ENCODE measurements around the gene SMARCA2. TPM values are rescaled to one million over a fixed set of nuclear protein-coding genes. Genes with fewer than 3 reads are reported as not detected.

Gene SMARCA2
- total RNA-seq, 6 experiments from 2014 or later: 73.2 to 113 (median 96.6) TPM

DNA sequence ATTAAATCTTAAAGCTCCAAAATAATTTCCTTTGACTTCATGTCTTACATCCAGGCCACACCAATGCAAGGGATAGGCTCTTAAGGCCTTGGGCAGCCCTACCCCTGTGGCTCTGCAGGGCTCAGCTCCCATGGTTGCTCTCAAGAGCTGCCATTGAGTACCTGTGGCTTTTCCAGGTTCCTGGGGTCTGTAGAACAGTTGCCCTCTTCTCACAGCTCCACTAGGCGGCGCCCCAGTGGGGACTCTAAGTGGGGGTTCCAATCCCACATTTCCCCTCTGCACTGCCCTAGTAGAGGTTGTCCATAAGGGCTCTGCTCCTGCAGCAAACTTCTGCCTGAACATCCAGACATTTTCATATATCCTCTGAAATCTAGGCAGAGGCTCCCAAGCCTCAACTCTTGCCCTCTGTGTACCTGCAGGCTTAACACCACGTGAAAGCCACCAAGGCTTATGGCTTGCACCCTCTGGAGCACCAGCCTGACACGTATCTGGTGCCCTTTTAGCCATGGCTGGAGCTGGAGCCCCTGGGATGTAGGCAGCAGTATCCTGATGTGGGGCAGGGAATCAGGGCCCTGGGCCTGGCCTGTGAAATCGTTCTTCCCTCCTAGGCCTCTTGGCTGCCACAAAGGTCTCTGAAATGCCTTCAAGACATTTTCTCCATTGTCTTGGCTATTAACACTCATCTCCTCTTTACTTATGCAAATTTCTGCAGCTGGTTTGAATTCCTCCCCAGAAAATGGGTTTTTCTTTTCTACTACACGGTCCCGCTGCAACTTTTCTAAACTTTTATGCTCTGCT lies 185.1 kb downstream of the SMARCA2 start:
- Mint-ChIP-seq H3K4me3 (no peak overlapping the region), H3K9me3 (no peaks in the 10 kb centered on the region), H3K4me1 (ENCODE audit: low read depth) (no peaks in the 10 kb centered on the region), H3K27ac (no peak overlapping the region), H3K27me3 (ENCODE audit: insufficient read depth) (no peaks in the 10 kb centered on the region; the same call in 1 of the 2 replicates), H3K36me3 (ENCODE audit: low read depth) (peaks cover 25% of the 10 kb centered on the region)
- TF ChIP-seq CTCF (IDR thresholded peaks at IDR 0.05): peak; percentile 18; the same call in 1 of the 2 replicates
- no peak for DNase-seq

GRCh38 chr9:2208465-2208864 lies 193.3 kb downstream of the SMARCA2 start:
- H3K27ac Mint-ChIP-seq: no peak overlapping the region
- no peaks in the 10 kb centered on the region for H3K9me3 Mint-ChIP-seq
- H3K27me3 Mint-ChIP-seq (ENCODE audit: insufficient read depth): no peaks in the 10 kb centered on the region; the same call in 1 of the 2 replicates
- H3K4me3 Mint-ChIP-seq: no peak overlapping the region
- no peak for TF ChIP-seq CTCF (IDR thresholded peaks at IDR 0.05)
- H3K4me1 Mint-ChIP-seq (ENCODE audit: low read depth): peaks cover 22% of the 10 kb centered on the region
- no peaks in the 10 kb centered on the region for H3K36me3 Mint-ChIP-seq (ENCODE audit: low read depth)
- DNase-seq: no peak

DNA sequence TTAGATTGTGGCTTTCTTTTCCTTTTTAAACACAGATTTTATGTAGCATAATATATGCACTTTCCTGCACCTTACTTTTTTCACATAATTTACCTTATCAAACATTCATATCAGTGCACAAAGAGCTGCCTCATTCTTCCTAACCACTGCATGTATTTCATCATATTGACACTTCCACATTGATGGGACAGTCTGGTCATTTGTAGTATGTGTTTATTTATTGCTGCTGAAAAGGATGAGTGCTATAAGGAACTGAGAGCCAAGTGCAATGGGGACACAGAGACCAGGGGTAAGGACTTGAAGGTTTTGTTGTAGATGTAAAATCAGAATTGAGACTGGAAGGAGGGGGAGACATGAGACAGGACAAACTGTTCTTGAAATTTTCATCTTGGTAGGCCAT lies 193.8 kb downstream of the SMARCA2 start:
- Mint-ChIP-seq H3K4me3 (peak overlapping the region; percentile 5; the same call in 1 of the 2 replicates), H3K4me1 (ENCODE audit: low read depth) (peaks cover 22% of the 10 kb centered on the region), H3K36me3 (ENCODE audit: low read depth) (no peaks in the 10 kb centered on the region), H3K27ac (no peak overlapping the region), H3K9me3 (no peaks in the 10 kb centered on the region), H3K27me3 (ENCODE audit: insufficient read depth) (no peaks in the 10 kb centered on the region; the same call in 1 of the 2 replicates)
- no peak for TF ChIP-seq CTCF (IDR thresholded peaks at IDR 0.05)
- no peak for DNase-seq

GRCh38 chr9:2209400-2209799 lies 194.3 kb downstream of the SMARCA2 start:
- no peak for TF ChIP-seq CTCF (IDR thresholded peaks at IDR 0.05)
- Mint-ChIP-seq H3K27ac (peak overlapping the region; percentile 5; the same call in 1 of the 2 replicates), H3K27me3 (ENCODE audit: insufficient read depth) (no peaks in the 10 kb centered on the region; the same call in 1 of the 2 replicates), H3K4me3 (peak overlapping the region; percentile 5; the same call in 1 of the 2 replicates), H3K9me3 (no peaks in the 10 kb centered on the region), H3K36me3 (ENCODE audit: low read depth) (no peaks in the 10 kb centered on the region), H3K4me1 (ENCODE audit: low read depth) (peaks cover 22% of the 10 kb centered on the region)
- DNase-seq: no peak

- Mint-ChIP-seq H3K36me3 (ENCODE audit: low read depth) (no peaks in the 10 kb centered on the region), H3K4me3 (no peak overlapping the region), H3K27me3 (ENCODE audit: insufficient read depth) (no peaks in the 10 kb centered on the region; the same call in 1 of the 2 replicates), H3K9me3 (no peaks in the 10 kb centered on the region), H3K4me1 (ENCODE audit: low read depth) (peaks cover 22% of the 10 kb centered on the region), H3K27ac (no peak overlapping the region)
- no peak for DNase-seq
- no peak for TF ChIP-seq CTCF (IDR thresholded peaks at IDR 0.05)
These were observed 195.1 kb downstream of the SMARCA2 start for GRCh38 chr9:2210201-2210600.

All from HFFc6 (cell line).